GM10847 (cell line): ENCODE measurements around the gene IQGAP3.

Experiments
- POLR2A ChIP-seq: IDR thresholded peaks from 2 replicates; pipeline ENCODE4 v1.6.1; 2011; ENCODE audit not compliant: insufficient read length; ENCODE audit errors: extremely low read depth

IQGAP3 gene

GRCh38 chr1:156492013-156492590 lies 80.3 kb downstream of the IQGAP3 start:
- TF ChIP-seq POLR2A: no peak

DNA sequence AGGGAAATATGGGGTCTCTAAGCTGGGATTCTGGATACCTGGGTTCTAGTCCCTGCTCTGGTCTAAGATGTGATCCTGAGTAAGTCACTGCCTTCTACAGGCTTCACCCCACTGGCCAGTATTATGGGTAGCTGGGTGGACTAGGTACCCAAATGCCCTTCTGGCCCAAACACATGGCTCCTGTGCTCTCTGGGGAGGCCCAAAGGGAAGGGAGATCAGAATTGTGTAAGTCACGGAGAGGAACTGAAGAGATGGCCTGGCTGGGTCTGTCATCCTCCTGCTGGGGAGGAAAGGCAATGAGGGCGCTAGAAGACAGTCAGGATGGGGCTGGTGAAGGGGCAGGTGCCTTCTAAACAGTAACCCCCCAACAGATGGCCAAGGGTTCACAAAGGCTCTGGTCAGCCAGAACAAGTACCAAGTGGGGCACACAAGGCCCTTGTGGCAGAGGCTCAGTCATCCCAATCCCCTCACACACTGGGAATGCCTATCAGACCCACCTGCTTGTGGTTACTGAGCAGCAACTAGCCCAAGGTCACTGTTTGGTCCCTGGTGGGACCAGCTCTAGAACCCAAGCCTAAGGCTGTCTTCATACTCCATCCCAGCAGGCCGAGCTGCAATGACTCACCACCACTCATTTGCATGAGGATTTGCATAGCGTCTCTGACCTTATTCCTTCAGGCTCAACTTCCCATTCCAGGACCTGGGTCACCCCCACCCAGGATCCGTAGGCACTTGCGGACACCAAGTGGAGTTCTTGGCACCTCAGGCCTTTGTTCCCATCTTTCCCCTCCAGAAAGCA lies 81.0 kb downstream of the IQGAP3 start:
- TF ChIP-seq POLR2A: peak; percentile 54

- no peak for TF ChIP-seq POLR2A
These were observed 81.8 kb downstream of the IQGAP3 start for GRCh38 chr1:156490401-156491032.

- no peak for TF ChIP-seq POLR2A
These were observed 82.5 kb downstream of the IQGAP3 start for GRCh38 chr1:156489935-156490293.

DNA sequence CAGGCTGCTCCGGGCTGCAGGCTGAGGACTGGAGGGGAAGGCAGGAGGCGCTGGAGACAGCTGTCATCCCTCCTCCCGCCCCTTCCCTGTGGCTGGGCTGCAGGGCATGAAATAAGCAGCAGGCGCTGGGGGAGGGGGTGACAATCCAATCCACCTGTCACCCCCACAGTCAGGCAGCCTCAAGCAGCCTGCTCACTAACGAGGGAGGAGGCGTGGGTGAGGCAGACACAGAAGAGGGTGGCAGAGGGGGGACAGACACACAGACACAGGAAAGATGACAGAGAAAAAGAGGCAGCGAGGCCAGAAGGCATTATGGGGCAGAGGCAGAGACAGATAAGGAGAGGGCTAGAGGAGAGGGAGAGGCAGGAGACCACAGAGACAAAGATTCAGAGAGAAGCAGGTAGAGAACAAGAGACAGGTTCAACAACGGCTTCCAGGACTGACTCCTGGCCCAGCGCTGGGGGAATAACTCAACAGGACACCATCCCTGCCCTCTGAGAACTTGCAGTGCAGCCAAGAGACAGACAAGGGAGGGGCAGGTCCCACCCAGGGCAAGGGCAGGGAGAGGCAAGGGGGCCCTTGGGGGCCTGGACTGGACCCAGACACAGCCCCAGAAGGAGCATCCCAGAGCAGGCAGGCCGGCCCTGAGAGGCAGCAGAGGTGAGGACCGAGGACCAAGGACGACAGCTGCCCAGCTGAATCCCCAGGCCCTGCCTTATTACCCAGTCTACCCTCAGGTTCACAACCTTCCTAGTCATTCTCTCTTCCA lies 83.0 kb downstream of the IQGAP3 start:
- peak; percentile 35 for TF ChIP-seq POLR2A

DNA sequence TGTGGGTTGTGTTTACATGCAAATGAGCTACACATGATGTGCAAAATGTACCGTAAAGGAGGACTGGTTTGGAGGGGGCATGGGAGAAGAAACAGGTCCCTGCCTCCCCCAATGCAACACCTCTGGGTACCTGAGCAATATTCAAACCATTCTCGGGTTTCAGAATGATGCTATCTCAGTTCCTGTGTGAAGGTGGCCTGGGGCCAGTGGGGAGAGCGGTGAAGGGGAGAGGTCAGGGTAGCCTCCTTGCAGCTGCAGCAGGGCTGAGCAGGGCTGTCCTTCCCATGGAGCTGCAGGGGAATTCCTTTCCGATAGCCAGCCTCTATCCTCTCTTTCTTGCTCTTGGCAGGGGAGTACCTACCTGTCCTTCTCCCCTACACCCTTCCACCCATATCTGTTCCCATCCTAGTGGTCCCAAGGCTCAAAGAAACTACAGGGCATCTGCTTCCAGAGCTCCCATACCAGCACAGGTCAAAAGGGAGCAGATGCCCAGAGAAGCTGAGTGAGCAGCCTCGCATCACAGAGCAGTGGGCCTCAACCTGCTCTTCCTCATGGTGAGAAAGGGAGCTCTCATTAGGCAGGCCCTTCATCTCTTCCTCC lies 83.7 kb downstream of the IQGAP3 start:
- no peak for TF ChIP-seq POLR2A

GRCh38 chr1:156487862-156488261 lies 84.5 kb downstream of the IQGAP3 start:
- TF ChIP-seq POLR2A: no peak

GRCh38 chr1:156486421-156487344 lies 85.7 kb downstream of the IQGAP3 start:
- no peak for TF ChIP-seq POLR2A

- TF ChIP-seq POLR2A: no peak
These were observed 86.4 kb downstream of the IQGAP3 start for GRCh38 chr1:156485984-156486383.

GRCh38 chr1:156484480-156485058 lies 87.8 kb downstream of the IQGAP3 start:
- TF ChIP-seq POLR2A: no peak

GRCh38 chr1:156483397-156483796 lies 89.0 kb downstream of the IQGAP3 start:
- no peak for TF ChIP-seq POLR2A

DNA sequence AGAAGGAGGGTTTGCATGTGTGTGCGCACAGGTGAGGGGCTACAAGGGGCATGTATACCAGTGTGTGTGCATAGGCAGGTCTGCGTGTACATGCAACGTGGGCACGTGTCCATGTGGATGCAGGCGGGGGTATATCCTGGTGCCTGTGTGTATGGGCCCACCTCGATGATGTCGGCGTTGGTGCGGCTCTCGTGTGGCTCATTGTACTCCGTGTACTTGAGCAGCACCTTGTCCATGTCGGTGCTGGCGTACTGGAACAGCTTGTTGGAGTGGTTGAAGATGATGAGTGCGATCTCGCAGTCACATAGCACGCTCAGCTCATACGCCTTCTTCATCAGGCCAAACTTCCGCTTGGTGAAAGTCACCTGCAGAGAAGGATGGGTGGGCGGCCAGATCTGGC lies 90.1 kb downstream of the IQGAP3 start:
- no peak for TF ChIP-seq POLR2A

DNA sequence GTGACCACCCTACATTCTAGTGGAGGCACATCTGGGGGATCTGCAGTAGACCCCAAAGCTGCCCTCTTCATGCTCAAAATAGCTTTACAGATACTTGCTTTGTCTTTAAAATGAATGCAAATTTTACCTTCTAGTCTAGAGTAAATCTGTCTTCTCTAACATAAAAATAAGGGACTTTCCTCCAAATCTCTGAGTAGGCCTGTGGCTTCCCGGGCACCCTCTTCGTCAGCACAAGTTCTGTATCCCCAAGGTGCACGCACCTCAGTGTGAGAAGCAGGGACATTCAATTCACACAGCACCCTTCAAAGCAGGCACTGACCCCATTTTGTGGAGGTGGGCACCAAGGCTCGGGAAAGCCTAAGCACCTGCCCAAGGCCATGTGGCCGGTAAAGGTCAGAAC lies 90.8 kb downstream of the IQGAP3 start:
- TF ChIP-seq POLR2A: no peak
